HuH-7 (cell line): ENCODE data around the gene HNRNPA0.
"Not testable (repeated sequence)": the region's sequence is repeated elsewhere in the genome, so short reads cannot be mapped to it uniquely, and the experiment has no call there.

Experiments used
- DNase-seq: peaks from one replicate; pipeline ENCODE4 v3.0.0; 2011; ENCODE audit warnings: low spot score

The HNRNPA0 gene

GRCh38 chr5:137754188-137754960, at the start of gene HNRNPA0:
Gene HNRNPA0, minus strand, starts transcription at chr5:137754363. Its CDS starts 297 bp downstream, at chr5:137754066.
- peak; percentile 94 for DNase-seq

- DNase-seq, result no peak
Measured at GRCh38 chr5:137802282-137803210, 48.4 kb upstream of the HNRNPA0 start.

- DNase-seq, result no peak
Measured at GRCh38 chr5:137800700-137801411, 46.7 kb upstream of the HNRNPA0 start.

- DNase-seq, result no peak
Measured at GRCh38 chr5:137796279-137796678, 42.1 kb upstream of the HNRNPA0 start.

GRCh38 chr5:137794863-137795262, 40.7 kb upstream of the HNRNPA0 start:
- DNase-seq, result no peak

GRCh38 chr5:137792303-137792702, 38.1 kb upstream of the HNRNPA0 start:
- no peak for DNase-seq

- DNase-seq, result no peak
Measured at GRCh38 chr5:137791799-137792198, 37.6 kb upstream of the HNRNPA0 start.

- no peak for DNase-seq
Measured at GRCh38 chr5:137791387-137791786, 37.2 kb upstream of the HNRNPA0 start.

- not testable (repeated sequence) for DNase-seq
Measured at GRCh38 chr5:137788560-137788959, 34.4 kb upstream of the HNRNPA0 start.

GRCh38 chr5:137782984-137783536, 28.9 kb upstream of the HNRNPA0 start:
- no peak for DNase-seq

GRCh38 chr5:137782055-137782454, 27.9 kb upstream of the HNRNPA0 start:
- DNase-seq, result no peak

GRCh38 chr5:137778772-137779564, 24.8 kb upstream of the HNRNPA0 start:
- no peak for DNase-seq

GRCh38 chr5:137767937-137768336, 13.8 kb upstream of the HNRNPA0 start:
- DNase-seq, result not testable (repeated sequence)

- no peak for DNase-seq
Measured at GRCh38 chr5:137761566-137761965, 7.4 kb upstream of the HNRNPA0 start.

- no peak for DNase-seq
Measured at GRCh38 chr5:137760719-137761516, 6.8 kb upstream of the HNRNPA0 start.

- no peak for DNase-seq
Measured at GRCh38 chr5:137760294-137760693, 6.1 kb upstream of the HNRNPA0 start.

GRCh38 chr5:137758715-137759306, 4.6 kb upstream of the HNRNPA0 start:
- DNase-seq, result no peak

GRCh38 chr5:137758121-137758520, 4.0 kb upstream of the HNRNPA0 start:
- DNase-seq, result no peak

- no peak for DNase-seq
Measured at GRCh38 chr5:137757634-137758033, 3.5 kb upstream of the HNRNPA0 start.
